ENCODE measurements around the gene TUFT1. TPM values are rescaled to one million over a fixed set of nuclear protein-coding genes. Genes with fewer than 3 reads are reported as not detected.

Gene TUFT1
- total RNA-seq, 3 donors from 2014 or later = 1.2 to 4.0 (median 2.2) TPM

DNA sequence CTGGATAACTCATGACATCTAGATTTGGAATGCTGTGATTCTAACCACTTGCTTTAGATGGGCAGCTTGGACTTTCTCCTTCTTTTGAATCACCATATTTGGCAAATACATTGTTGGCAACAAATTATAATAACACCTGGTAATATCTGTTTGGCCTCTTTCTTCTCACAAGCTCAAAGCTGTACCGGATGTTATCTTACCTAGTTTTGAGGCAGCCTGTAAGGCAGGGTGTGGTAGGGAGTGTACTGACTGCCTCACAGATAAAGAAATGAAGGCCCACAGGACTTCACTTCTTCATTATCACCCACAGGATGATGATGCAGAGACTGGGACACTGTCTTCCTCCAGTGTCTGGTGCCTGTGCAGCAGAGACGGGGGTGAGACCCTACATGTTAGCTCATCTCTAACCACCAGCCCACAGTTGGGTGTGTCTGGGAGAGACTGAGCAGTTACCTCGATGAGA lies 28.5 kb downstream of the TUFT1 start:
- DNase-seq = peak; percentile 10
- H3K4me3 Mint-ChIP-seq = no peak overlapping the region
- no peaks in the 10 kb centered on the region for H3K27me3 Mint-ChIP-seq (ENCODE audit: low read depth)
- peak; percentile 43 to 54 for ATAC-seq
- H3K36me3 Mint-ChIP-seq (ENCODE audit: insufficient read depth) = peaks cover 3% of the 10 kb centered on the region
- H3K9me3 Mint-ChIP-seq = no peaks in the 10 kb centered on the region
- peaks cover 10% of the 10 kb centered on the region for H3K4me1 Mint-ChIP-seq (ENCODE audit: low read depth)

GRCh38 chr1:151570819-151571218 lies 30.7 kb downstream of the TUFT1 start:
- Mint-ChIP-seq H3K27me3 (ENCODE audit: low read depth) (no peaks in the 10 kb centered on the region), H3K9me3 (no peaks in the 10 kb centered on the region), H3K36me3 (ENCODE audit: insufficient read depth) (peaks cover 7% of the 10 kb centered on the region), H3K4me3 (no peak overlapping the region), H3K4me1 (ENCODE audit: low read depth) (peaks cover 12% of the 10 kb centered on the region)
- ATAC-seq (no peak), DNase-seq (no peak)

DNA sequence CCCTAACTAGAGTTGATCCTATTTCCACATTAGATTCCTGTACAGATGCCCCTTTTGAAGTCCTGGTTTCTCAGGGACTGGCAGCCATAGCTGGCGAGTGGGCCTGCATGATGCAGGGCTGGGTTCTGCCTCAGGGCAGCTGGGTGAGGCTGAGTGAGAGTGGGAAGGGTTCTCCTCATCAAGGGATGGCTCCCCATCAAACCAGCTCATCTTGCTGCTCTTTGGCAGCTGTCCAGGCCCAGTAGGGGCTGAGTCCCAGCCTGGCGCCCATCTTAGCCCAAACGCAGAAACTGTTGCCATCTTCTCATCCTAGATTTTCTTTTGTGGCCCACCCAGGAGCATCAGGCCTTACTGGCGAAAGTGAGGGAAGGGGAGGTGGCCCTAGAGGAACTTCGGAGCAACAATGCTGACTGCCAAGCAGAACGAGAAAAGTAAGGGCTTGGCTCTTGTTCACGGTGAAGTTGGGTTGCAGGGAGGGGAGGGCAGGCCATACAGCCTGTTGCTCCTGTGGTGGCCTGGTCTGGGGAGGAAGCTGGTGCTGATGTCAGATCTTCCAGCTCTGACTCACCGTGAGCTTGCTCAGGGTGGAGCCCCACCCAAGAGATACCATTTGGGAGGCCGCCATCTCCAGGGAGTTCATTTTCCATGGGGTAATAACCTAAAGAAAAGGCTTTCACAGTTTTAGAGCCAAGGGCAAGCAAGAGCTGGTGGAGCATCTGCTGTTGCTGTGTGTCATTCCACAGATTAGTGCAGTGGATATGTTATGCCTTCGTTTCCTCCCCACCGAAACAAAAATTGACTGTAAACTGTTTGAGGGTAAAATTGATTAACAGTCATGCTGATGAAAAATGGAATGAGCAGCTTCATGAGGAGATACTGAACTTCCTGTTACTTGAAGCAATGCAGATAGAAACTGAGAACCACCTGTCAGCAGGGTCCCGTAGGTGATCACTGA lies 34.7 kb downstream of the TUFT1 start:
- Mint-ChIP-seq H3K36me3 (ENCODE audit: insufficient read depth) (peaks cover 8% of the 10 kb centered on the region), H3K27me3 (ENCODE audit: low read depth) (no peaks in the 10 kb centered on the region), H3K4me3 (no peak overlapping the region), H3K9me3 (no peaks in the 10 kb centered on the region), H3K4me1 (ENCODE audit: low read depth) (peaks cover 2% of the 10 kb centered on the region)
- DNase-seq = no peak
- no peak for ATAC-seq

DNA sequence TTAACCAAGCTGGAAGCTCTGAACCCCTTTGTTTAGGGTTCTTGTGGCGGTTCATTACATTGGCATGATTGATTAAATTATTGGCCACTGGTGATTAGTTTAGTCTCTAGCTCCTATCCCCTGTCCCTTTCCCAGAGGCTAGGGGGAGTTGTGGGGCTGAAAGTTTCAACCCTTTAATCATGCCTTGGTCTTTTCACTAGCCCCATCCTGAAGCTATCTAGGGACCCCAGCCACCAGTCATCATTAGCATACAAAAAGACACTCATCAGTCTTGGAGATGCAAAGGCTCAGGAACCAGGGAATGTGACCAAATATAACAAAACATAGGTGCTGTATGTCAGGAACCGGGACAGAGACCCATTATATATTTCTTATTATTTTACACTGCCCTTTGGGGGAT lies 37.1 kb downstream of the TUFT1 start:
- H3K36me3 Mint-ChIP-seq (ENCODE audit: insufficient read depth) = peaks cover 8% of the 10 kb centered on the region
- no peaks in the 10 kb centered on the region for H3K27me3 Mint-ChIP-seq (ENCODE audit: low read depth)
- DNase-seq (no peak), ATAC-seq (no peak)
- no peaks in the 10 kb centered on the region for H3K9me3 Mint-ChIP-seq
- peaks cover 2% of the 10 kb centered on the region for H3K4me1 Mint-ChIP-seq (ENCODE audit: low read depth)
- H3K4me3 Mint-ChIP-seq = no peak overlapping the region

DNA sequence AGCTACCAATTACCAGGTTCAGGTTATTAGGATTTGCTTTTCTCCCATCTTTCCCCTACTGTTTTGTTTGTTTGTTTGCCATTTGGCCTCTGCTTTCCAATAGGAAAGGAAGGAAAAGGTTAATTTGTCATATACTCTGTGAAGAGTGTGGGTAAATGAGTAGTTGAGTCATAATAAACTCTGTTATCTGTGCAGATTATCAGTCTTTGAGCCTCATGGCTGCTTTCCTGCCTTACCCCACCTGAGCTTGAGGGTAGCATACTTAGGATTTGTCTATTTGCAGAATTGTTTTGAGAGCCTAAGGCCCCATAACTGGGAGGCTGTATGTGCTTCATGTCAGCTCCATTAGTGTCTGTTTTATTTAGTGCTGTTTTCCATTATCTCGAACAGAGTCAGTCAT lies 38.8 kb downstream of the TUFT1 start:
- no peaks in the 10 kb centered on the region for H3K9me3 Mint-ChIP-seq
- ATAC-seq = no peak
- DNase-seq = no peak
- peaks cover 8% of the 10 kb centered on the region for H3K36me3 Mint-ChIP-seq (ENCODE audit: insufficient read depth)
- peaks cover 2% of the 10 kb centered on the region for H3K4me1 Mint-ChIP-seq (ENCODE audit: low read depth)
- H3K27me3 Mint-ChIP-seq (ENCODE audit: low read depth) = no peaks in the 10 kb centered on the region
- no peak overlapping the region for H3K4me3 Mint-ChIP-seq

DNA sequence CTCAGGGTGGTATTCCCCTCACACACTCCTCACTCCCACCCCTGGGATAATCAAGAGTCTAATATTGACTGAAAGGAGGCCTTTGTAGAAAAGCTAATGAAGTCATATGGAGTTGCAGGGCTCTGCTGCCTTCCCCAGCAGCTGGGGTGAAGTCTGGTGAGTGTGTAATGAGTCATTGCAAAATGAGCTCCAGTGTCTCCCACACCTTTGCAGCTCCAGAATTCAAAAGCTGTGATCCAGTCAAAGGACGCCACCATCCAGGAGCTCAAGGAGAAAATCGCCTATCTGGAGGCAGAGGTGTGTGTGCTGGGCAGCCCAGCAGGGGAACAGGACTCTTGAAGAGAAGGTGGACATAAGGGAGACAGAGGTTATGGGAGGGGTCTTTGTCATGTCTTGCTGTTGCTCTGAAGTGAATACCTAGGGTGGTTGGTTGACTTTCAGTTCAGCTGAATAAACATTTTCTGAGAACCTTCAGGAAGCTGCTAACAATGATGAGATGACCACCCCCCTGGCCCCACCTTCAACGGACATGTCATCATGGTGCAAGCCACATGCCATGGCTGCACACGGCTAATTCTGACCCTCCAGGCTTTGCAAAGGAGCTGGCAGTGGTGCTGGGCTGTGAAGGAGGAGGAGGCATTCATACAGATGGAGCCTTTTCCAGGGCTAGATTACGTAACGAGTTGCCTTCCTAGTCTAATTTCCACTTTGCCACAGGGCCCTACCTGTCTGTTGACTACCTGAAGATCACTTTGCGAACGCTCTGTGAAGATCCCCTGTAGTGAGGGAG lies 39.5 kb downstream of the TUFT1 start:
- peaks cover 8% of the 10 kb centered on the region for H3K36me3 Mint-ChIP-seq (ENCODE audit: insufficient read depth)
- DNase-seq (no peak), ATAC-seq (no peak)
- no peaks in the 10 kb centered on the region for H3K27me3 Mint-ChIP-seq (ENCODE audit: low read depth)
- H3K4me3 Mint-ChIP-seq = no peak overlapping the region
- H3K4me1 Mint-ChIP-seq (ENCODE audit: low read depth) = peaks cover 2% of the 10 kb centered on the region
- H3K9me3 Mint-ChIP-seq = no peaks in the 10 kb centered on the region

DNA sequence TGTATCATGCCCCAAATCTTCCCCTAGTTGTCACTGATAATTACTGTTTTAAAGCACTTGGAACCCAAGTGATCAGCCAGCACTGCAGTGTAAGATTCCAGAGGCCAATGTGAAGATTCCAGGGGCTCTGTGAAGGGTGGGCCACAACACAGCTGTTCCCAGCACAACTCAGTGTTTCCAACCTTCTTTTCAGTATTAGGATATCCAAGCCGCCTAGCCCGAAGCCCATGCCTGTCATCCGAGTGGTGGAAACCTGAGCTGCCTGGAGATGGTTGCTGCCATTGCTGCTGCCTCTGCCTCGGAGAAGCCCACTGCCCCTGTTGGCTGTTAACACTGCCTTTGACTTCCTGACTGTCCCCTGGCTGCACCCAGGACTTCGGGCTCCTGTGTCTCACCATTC lies 41.3 kb downstream of the TUFT1 start:
- ATAC-seq (no peak), DNase-seq (no peak)
- Mint-ChIP-seq H3K4me3 (no peak overlapping the region), H3K27me3 (ENCODE audit: low read depth) (no peaks in the 10 kb centered on the region), H3K4me1 (ENCODE audit: low read depth) (no peaks in the 10 kb centered on the region), H3K36me3 (ENCODE audit: insufficient read depth) (peaks cover 2% of the 10 kb centered on the region), H3K9me3 (no peaks in the 10 kb centered on the region)

DNA sequence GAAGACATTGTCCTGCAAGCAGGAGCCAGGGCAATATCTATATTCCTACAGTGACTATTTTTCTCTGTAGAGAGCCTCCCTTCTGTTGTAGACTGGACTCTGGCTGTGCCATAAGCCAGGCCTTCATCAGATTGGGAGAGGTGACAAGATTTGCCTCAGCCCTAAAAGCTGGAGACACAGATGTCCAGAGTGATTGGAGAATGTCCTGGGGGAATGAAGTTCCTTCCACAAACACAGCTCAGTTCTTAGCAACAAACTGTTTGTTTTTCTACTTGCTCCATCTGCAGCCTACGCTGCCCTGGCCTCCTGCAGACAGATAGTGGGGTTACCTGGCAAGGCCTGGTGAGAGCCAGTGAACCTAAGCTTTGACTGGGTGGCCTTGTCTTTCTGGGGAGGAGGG lies 41.8 kb downstream of the TUFT1 start:
- DNase-seq = no peak
- Mint-ChIP-seq H3K36me3 (ENCODE audit: insufficient read depth) (peaks cover 2% of the 10 kb centered on the region), H3K9me3 (no peaks in the 10 kb centered on the region), H3K27me3 (ENCODE audit: low read depth) (no peaks in the 10 kb centered on the region), H3K4me1 (ENCODE audit: low read depth) (no peaks in the 10 kb centered on the region), H3K4me3 (no peak overlapping the region)
- no peak for ATAC-seq

- Mint-ChIP-seq H3K4me1 (ENCODE audit: low read depth) (no peaks in the 10 kb centered on the region), H3K9me3 (no peaks in the 10 kb centered on the region), H3K36me3 (ENCODE audit: insufficient read depth) (peaks cover 2% of the 10 kb centered on the region), H3K27me3 (ENCODE audit: low read depth) (no peaks in the 10 kb centered on the region), H3K4me3 (no peak overlapping the region)
- ATAC-seq (no peak), DNase-seq (no peak)
These were observed 43.7 kb downstream of the TUFT1 start for GRCh38 chr1:151583796-151584195.

DNA sequence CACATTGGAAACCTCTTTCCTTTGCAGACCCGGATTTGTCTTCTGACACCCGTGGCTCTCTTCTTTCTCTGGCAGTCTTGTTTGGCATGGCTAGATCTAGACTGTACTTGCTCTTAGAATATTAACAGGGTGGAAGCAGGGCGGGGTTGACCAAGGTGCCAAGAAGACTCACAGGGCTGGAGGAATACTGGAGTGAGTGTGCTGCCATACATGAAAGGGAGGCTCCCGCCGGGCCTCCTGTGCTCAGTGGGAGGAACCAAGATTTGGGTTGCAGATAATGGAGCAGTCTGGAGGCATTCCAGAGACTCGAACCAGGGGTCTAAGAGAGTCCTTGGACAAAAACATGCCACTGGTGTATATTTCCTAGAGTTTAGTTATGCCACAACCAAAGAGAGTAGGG lies 44.2 kb downstream of the TUFT1 start:
- ATAC-seq = no peak
- H3K27me3 Mint-ChIP-seq (ENCODE audit: low read depth) = no peaks in the 10 kb centered on the region

GRCh38 chr1:151584780-151585179 lies 44.7 kb downstream of the TUFT1 start:
- ATAC-seq (no peak), DNase-seq (no peak)
- H3K36me3 Mint-ChIP-seq (ENCODE audit: insufficient read depth) = peaks cover 2% of the 10 kb centered on the region
- H3K4me3 Mint-ChIP-seq = no peak overlapping the region
- peaks cover 1% of the 10 kb centered on the region for H3K27me3 Mint-ChIP-seq (ENCODE audit: low read depth)
- H3K4me1 Mint-ChIP-seq (ENCODE audit: low read depth) = no peaks in the 10 kb centered on the region
- H3K9me3 Mint-ChIP-seq = no peaks in the 10 kb centered on the region

More for the DNA sequence above, 44.2 kb downstream of the TUFT1 start:
- H3K9me3 Mint-ChIP-seq = no peaks in the 10 kb centered on the region
- peaks cover 4% of the 10 kb centered on the region for H3K36me3 Mint-ChIP-seq (ENCODE audit: insufficient read depth)
- no peak overlapping the region for H3K4me3 Mint-ChIP-seq
- no peaks in the 10 kb centered on the region for H3K4me1 Mint-ChIP-seq (ENCODE audit: low read depth)
- DNase-seq = no peak

- ATAC-seq (no peak), DNase-seq (no peak)
- no peaks in the 10 kb centered on the region for H3K4me1 Mint-ChIP-seq (ENCODE audit: low read depth)
- H3K36me3 Mint-ChIP-seq (ENCODE audit: insufficient read depth) = peaks cover 2% of the 10 kb centered on the region
- peaks cover 1% of the 10 kb centered on the region for H3K9me3 Mint-ChIP-seq
- peaks cover 4% of the 10 kb centered on the region for H3K27me3 Mint-ChIP-seq (ENCODE audit: low read depth)
- no peak overlapping the region for H3K4me3 Mint-ChIP-seq
These were observed 45.5 kb downstream of the TUFT1 start for GRCh38 chr1:151585622-151586021.

- Mint-ChIP-seq H3K9me3 (peaks cover 7% of the 10 kb centered on the region), H3K36me3 (ENCODE audit: insufficient read depth) (peaks cover 2% of the 10 kb centered on the region), H3K4me3 (no peak overlapping the region), H3K4me1 (ENCODE audit: low read depth) (peaks cover 8% of the 10 kb centered on the region), H3K27me3 (ENCODE audit: low read depth) (peaks cover 9% of the 10 kb centered on the region)
- no peak for ATAC-seq
- no peak for DNase-seq
These were observed 50.9 kb downstream of the TUFT1 start for GRCh38 chr1:151590961-151591360.

- Mint-ChIP-seq H3K27me3 (ENCODE audit: low read depth) (peaks cover 9% of the 10 kb centered on the region), H3K4me3 (peak overlapping the region; percentile 60), H3K36me3 (ENCODE audit: insufficient read depth) (peaks cover 2% of the 10 kb centered on the region), H3K9me3 (peaks cover 7% of the 10 kb centered on the region), H3K4me1 (ENCODE audit: low read depth) (peaks cover 8% of the 10 kb centered on the region)
- DNase-seq (no peak), ATAC-seq (peak; percentile 49 to 50)
These were observed 53.6 kb downstream of the TUFT1 start for GRCh38 chr1:151593730-151594129.

Data from activated T-cell treated with anti-CD3 and anti-CD28 coated beads, Interleukin-2, amount 50 U/mL, for 4 hours (primary cell).